ENCODE results near the gene TIFAB. TPM values are rescaled to one million over a fixed set of nuclear protein-coding genes. Genes with fewer than 3 reads are reported as not detected.

TIFAB gene
- total RNA-seq, 1 donor = under 0.01 TPM

DNA sequence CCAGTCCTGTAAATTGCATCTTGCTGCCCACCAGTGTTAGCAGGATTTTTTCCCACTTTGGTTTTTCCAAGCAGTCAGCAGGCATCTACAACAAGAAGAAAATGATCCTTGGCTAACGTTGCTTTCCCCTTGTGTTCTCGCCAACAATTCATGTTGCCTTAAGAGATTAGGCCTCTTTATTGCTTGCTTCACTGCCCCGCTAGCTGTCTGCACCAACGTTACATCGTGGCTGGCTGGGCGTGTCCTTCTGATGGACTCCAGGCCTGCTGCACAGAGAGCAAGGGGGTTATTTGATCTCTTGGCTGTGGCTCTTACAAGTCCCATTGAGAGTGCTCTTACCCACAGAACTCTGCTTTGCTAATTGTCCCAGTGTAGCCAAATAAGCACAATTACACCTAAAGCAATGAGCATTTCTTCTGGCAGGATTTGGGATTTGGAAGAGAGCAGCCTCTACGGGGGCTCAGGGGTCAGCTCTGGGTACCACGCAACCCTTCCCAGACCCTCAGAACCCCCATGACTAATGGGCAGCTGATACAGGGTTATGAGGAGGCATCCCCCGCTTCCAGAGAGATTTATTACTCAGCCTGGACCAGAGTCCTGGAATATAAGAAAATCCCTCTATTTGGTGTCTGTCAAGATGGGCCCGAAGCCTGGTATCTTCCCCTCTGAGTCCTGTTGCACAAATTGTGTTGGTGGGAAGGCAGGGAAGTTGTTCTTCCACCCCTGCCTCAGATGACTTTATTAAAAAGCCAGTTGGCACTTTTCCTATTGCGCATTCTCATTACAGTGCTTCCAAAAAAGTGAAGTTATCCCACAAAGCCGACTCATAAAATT, 22.6 kb downstream of the TIFAB start:
- no peak for DNase-seq (ENCODE audit: low read depth in 2 of 3, low spot score in 2 of 3)

DNA sequence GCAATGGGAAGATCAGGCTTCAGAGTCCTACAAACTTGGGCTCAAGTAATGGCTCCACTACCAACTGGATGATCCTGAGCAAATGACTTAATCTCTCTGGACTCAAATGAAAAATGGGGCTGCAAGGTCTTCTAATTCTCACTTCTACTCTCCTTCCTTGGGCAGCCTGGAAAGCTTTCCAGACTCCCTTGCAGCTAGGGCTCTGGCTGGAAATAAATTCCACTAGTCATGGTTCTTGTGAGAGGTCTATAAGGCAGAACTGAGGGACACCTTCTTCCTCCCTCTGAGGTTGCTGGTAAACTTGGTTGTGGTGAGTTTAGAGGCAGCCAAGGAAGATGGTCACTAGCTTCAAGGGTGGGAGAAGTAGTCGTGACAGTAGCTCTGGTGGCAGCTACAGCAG, 23.6 kb downstream of the TIFAB start:
- no peak for DNase-seq (ENCODE audit: low read depth in 2 of 3, low spot score in 2 of 3)

DNA sequence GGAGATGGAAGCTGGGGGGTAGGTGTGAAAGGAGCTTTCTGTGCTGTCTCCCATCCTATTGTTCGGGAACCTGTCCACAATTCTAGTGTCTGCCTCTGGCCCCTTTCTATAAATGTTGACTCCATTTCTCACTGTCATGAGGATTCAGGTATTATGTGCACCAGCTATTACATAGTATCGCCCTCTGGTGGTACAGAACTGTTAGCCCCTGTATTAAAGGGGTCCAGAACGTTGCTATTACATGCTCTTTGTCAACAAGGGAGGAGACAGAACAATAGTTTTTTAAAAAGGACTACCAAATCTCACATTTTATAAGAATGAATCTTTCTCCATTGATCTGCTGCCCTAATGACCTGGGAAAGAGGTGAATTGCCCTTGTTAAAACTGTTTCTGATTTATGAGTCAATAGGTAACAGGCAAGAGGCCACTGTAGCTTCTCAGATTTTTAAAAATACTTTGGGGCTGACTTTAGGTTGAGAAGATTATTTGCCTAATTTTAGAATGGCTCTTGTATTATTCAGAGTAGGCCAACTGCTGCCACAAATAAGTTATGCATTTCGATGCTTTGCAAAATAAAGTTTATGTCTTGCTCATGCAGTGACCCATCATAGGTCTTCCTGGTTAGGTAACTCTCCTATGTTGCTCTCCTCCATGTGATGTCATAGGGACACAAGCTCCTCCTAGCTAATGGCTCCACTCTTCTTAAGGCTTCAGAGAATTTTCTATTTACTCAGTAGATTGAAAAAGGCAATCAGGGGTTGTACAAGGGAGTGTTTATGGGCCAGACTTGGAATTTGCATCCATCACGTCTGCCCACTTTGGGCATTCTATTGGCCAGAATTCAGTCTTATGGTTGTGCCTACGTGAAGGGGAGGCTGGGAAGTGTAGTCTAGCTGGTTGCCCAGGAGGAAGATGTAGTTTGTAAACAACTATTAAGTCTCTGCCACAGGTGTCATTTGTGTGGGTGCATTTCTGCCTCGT, 25.8 kb downstream of the TIFAB start:
- peak in 2 of 3 donors; percentile 78 to 87 for DNase-seq (ENCODE audit: low read depth in 2 of 3, low spot score in 2 of 3)

DNA sequence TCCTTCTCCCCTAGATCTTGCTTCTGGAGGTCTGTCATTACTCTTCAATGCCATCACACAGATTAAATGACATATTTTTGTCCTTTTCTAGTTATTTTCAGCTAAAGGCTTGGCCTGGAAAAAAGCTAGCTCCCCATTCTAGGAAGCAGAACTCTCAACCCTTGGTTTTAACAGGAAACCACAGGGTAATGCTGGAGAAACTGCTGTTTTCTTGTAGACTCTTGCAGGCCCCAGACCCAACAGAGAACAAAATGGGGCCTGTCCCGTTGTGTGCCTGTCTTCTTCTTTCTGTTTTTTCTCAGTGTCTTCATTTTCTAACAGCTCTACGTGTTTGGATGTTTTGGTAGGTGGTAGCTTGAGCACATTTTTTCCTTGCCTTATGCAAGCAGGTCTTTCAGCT, 26.5 kb downstream of the TIFAB start:
- peak in 2 of 3 donors; percentile 47 to 69 for DNase-seq (ENCODE audit: low read depth in 2 of 3, low spot score in 2 of 3)

DNA sequence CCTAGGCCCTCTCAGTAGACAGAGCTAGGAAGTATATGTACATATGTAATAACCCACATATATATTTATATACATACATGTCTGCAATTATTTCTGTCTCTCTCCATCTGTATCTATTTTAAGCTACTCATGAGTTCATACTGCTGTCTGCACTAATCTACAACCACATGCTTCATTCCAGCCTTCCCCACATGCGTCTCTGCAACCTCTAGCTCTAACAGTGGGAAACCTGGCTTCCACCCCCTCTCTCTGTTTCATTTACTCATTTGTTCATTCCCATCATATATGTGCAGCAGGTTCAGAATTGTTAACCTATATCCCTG, 28.3 kb downstream of the TIFAB start:
- no peak for DNase-seq (ENCODE audit: low read depth in 2 of 3, low spot score in 2 of 3)

DNA sequence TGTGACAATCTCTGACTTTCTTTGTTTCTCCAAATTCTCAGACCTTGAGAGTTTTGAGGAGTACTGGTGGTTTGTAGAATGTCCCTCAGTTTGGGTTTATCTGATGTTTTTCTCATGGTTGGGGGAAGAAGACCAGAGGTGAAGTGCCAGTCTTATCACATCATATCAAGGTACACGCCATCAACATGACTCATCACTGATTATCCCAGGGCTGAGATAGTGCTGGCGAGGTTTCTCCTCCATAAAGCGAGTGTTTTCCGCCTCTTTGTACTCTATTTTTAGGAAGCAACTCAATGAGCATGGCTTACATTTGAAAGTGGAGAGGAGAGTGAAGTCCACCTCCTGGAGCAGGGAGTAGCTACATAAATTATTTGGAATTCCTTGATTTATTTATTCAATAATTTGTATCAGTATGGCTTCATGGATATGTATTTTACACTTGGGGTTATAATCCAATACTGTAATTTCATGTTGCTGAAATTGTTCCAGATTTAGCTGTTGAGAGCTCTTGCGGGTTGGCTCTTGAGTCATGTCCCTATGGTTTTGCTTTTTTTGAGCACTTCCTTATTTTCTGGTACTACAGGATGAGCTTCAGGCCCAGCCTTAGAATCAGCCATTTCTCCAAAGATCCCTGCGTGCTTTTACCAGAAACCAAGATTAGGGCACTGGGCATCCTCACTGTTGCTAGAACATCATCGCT, 28.9 kb downstream of the TIFAB start:
- peak in 2 of 3 donors; percentile 47 to 54 for DNase-seq (ENCODE audit: low read depth in 2 of 3, low spot score in 2 of 3)

DNA sequence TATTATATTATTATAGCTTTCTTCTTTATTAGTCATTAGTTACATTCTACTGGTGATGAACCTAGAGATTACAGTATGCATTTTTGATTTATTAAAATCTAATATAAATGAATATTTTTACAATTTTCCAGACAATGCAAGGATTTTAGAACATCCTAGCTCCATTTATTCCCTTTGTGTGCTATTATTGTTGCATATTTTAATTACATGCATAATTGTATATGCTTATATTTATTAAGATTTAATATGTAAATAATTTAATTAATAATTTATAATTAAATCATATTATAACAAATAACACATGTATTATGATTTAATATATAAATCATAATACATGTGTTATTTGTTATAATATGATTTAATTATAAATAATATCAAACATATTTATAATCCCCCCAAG, 29.7 kb downstream of the TIFAB start:
- DNase-seq (ENCODE audit: low read depth in 2 of 3, low spot score in 2 of 3) = no peak

DNA sequence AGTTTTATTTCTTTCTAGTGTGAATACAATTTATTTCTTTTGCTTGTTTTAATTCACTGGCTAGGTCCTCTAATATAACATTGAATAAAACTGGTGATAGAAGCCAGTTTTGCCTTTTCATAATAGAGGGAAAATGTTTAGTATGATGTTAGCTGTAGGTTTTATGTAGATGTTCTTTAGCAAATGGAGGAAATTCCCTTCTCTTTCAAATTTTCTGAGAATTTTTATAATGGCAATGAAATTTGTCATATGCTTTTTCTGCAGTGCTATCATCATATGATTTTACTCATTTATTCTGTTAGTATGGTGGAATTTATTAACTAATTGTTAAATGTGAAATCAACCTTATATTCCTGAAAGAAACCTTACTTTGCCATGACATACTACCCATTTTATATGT, 35.1 kb downstream of the TIFAB start:
- no peak for DNase-seq (ENCODE audit: low read depth in 2 of 3, low spot score in 2 of 3)

DNA sequence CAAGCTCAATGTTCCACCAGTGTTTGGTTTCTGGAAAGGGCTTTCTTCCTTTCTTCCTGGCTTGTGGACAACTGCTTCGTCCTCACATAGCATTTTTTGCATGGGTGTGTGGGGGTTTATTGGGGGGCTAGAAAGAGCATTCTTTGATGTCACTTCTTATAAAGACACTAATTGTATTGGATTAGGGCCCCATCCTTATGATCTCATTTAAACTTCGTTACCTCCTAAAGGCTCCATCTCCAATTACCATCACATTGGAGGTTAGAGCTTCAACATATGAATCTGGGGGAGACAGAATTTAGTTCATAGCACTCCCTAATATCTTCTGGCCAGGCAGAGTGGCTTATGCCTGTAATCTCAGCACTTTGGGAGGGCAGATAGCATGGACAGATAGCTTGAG, 47.1 kb downstream of the TIFAB start:
- no peak for DNase-seq (ENCODE audit: low read depth in 2 of 3, low spot score in 2 of 3)

DNA sequence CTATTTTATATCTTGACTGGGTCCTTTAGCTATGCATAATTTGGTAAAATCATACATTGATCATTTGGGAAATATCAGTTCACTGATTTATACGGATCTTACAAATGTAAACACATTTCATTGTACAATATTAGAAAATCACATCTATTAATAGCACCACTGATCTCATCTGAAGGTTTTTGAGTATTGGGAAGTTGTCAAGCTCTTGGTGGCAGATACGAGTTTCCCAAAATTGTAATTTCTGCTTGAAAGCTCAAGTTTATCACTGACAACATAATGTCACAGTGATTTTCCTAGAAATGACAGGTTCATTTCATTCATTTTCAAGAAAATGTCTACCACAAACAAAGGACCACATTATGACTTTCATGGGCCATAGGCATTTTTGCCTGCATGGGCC, 50.1 kb downstream of the TIFAB start:
- DNase-seq (ENCODE audit: low read depth in 2 of 3, low spot score in 2 of 3) = no peak

DNA sequence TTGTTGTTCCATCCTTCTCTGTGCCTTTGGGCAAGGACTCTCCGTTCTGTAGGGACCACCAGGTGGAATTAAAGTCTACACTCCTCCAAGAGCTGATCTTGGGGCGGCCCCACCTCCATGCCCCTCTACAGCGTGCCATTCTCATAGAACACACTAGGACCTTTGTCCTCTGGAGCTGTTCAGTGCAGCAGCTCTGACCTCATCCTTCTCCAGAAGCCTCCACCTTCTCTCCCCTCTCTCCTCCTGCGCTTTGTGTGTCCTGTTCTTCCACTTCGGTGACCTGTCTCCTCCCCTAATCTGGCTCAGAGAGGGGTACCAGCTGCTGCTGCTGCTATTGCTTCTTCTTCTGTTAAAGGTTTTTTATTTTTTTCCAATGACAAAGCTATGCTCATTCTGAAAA, 51.3 kb downstream of the TIFAB start:
- no peak for DNase-seq (ENCODE audit: low read depth in 2 of 3, low spot score in 2 of 3)

DNA sequence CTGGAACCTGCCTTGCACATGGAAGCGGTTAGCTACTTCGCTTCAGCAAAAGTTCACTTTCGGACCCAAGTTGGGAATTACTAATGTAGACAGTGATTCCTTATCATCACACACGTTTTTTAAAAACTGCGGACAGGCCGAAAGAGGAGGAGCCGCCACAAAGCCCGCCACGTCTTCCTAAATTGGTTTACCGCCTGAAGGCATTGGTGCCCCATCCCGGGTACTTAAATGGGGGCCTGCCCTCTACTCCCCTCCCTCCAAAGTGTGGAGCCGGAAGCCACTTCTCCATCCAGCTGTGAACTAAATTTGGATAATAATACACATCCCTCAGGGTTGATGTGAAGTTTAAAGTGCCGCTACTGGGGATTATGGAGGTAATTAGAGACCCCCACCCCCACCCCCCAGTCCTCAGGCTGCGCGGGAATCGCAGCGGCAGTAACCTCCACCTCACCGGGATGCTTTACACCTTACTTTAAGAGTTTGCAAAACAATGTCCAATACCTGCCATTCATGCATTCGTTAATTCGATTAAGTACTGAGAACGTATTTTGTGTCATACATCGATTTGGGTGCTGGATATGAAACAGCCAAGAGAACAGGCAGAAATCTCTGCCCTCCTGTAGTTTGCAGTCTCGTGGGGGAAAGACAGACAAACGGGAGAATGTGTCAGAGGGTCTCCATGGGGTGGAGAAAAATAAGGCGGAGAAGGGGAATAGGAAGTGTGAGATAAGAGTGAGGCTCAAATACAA, 52.2 kb downstream of the TIFAB start:
- no peak for DNase-seq (ENCODE audit: low read depth in 2 of 3, low spot score in 2 of 3)

DNA sequence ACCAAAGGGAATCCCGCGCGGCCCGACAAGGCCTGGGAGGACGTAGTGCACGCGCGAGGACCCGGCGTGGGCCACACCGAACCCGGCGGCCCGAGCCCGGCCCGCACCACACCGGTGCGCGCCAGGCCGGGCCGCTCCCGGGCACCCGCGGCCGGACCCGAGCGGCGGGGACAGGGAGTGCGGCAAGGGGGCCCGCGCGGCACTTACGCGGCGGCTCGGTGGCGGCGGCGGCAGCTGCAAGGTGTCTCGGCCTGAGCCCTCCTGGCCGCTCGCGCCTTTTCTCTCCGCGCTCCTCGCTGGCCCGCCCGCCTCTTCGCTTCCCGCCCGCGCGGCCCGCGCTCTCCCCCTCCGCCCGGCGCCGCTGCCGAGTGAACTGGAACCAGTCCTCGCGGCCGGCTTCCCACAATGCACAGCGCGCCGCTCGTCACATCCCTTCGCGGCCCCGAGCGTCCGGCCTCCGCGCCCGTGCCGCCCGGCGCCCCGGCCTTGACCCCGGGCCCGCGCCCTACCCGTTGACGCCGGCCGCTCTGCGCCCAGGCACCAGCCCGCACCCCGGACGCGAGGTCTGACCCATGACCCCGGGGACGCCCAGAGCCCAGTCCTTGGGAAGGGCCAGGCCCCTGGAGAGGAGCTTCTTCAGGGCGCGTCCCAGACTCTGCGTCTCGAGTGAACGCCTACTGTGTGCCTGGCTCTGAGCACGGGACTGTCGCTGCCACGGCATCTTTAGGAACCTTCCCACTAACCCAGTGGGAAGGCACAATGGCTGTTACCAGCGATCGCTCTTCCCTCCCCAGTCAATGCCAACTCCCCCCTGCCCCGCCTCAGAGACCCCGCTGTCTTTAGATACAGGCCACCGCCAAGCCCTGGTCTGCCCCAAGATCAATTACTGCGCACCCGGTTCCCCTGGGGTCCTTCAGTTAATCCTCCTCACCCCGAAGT, 53.0 kb downstream of the TIFAB start, which contains the start of gene MACROH2A1:
Gene MACROH2A1 (minus strand): TSS at position 377 of the 939 bp plus-strand sequence. CDS start 10,138 bp downstream, outside the sequence.
- DNase-seq (ENCODE audit: low read depth in 2 of 3, low spot score in 2 of 3) = peak; percentile 58 to 85 (median 85)

DNA sequence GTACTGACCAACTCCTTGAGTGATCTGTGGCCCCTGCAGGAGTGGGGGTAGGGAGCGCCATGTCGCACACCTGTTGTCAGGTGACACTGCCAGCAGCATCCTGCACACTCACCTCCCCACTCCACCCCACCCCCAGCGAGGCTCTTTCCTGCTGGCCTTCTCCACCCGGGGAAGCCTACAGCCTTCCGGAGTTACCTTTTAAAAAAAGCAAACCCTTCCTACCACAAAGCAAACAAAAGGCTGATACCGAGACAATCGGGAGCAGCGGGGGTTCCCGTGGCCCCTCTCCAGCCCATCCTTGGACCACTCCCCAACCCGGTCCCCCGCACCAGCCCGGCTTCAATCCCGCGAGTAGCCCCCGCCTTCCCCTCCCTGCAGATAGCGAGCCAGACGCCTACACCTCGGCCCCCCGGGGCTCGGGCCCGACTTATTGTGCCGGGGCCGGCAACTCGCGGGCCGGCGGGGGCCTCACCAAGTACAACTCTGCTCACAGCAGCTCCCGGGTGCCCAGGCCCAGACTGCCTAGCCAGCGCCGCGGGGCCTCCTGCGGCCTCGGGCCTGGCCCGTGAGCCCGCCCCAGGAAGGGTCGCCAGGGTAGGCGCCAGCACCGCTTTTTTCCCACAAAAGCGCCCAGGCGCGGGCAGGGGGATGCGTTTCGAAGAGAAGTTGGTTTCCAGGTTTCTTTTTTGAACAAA, 53.8 kb downstream of the TIFAB start:
- DNase-seq (ENCODE audit: low read depth in 2 of 3, low spot score in 2 of 3) = no peak
